ENCODE results near the gene APOC4. TPM values are rescaled to one million over a fixed set of nuclear protein-coding genes. Genes with fewer than 3 reads are reported as not detected.
"Not testable (repeated sequence)": the region's sequence is repeated elsewhere in the genome, so short reads cannot be mapped to it uniquely, and the experiment has no call there.

APOC4 gene
- total RNA-seq, 2 donors from 2014 or later: not detected

GRCh38 chr19:44949550-44949949, 7.5 kb downstream of the APOC4 start:
- no peak for DNase-seq (ENCODE audit: low spot score in 2 of 2)
- peaks cover 0 to 4% of the 10 kb centered on the region in 2 donors for H3K36me3 Mint-ChIP-seq
- H3K27ac Mint-ChIP-seq: no peak overlapping the region
- no peaks in the 10 kb centered on the region for H3K9me3 Mint-ChIP-seq
- ATAC-seq: no peak

- H3K9me3 Mint-ChIP-seq: no peaks in the 10 kb centered on the region
- ATAC-seq (peak in 1 of 2 donors; percentile 12), DNase-seq (ENCODE audit: low spot score in 2 of 2) (peak in 1 of 2 donors; percentile 72)
- peaks cover 4 to 7% of the 10 kb centered on the region in 2 donors for H3K36me3 Mint-ChIP-seq
- H3K27ac Mint-ChIP-seq: peak overlapping the region in 1 of 2 donors; percentile 15
Measured at GRCh38 chr19:44951179-44952159, 9.4 kb downstream of the APOC4 start.

GRCh38 chr19:44954278-44954648, 12.2 kb downstream of the APOC4 start:
- no peak for ATAC-seq
- no peaks in the 10 kb centered on the region for H3K9me3 Mint-ChIP-seq

GRCh38 chr19:44954649-44955504, 12.8 kb downstream of the APOC4 start, which contains the start of gene CLPTM1:
Gene CLPTM1, plus strand, starts transcription at chr19:44955380. Its CDS starts 16 bp downstream, at chr19:44955396.
- peak; percentile 97 for ATAC-seq
- Mint-ChIP-seq H3K36me3 (peaks cover 4 to 7% of the 10 kb centered on the region in 2 donors), H3K27ac (peak within 1 kb of the TSS; percentile 93 to 99), H3K9me3 (no peaks in the 10 kb centered on the region)
- peak; percentile 93 to 96 for DNase-seq (ENCODE audit: low spot score in 2 of 2)

More at GRCh38 chr19:44954278-44954648, 12.2 kb downstream of the APOC4 start:
- DNase-seq (ENCODE audit: low spot score in 2 of 2): no peak
- H3K27ac Mint-ChIP-seq: peak overlapping the region; percentile 93 to 99
- H3K36me3 Mint-ChIP-seq: peaks cover 4 to 7% of the 10 kb centered on the region in 2 donors

- ATAC-seq (peak in 1 of 2 donors; percentile 9), DNase-seq (ENCODE audit: low spot score in 2 of 2) (no peak)
- Mint-ChIP-seq H3K9me3 (no peaks in the 10 kb centered on the region), H3K27ac (peak overlapping the region; percentile 93 to 97), H3K36me3 (peaks cover 4 to 7% of the 10 kb centered on the region in 2 donors)
Measured at GRCh38 chr19:44955505-44956439, 13.7 kb downstream of the APOC4 start.

GRCh38 chr19:44957526-44957925, 15.5 kb downstream of the APOC4 start:
- no peak for DNase-seq (ENCODE audit: low spot score in 2 of 2)

GRCh38 chr19:44958090-44958489, 16.1 kb downstream of the APOC4 start:
- no peak for ATAC-seq

More at GRCh38 chr19:44957526-44957925, 15.5 kb downstream of the APOC4 start:
- no peak for ATAC-seq
- H3K36me3 Mint-ChIP-seq: peaks cover 4 to 7% of the 10 kb centered on the region in 2 donors
- H3K9me3 Mint-ChIP-seq: no peaks in the 10 kb centered on the region
- H3K27ac Mint-ChIP-seq: peak overlapping the region; percentile 79 to 93

GRCh38 chr19:44959691-44960090, 17.7 kb downstream of the APOC4 start:
- no peak for ATAC-seq
- peak overlapping the region; percentile 69 to 76 for H3K27ac Mint-ChIP-seq
- no peak for DNase-seq (ENCODE audit: low spot score in 2 of 2)
- H3K9me3 Mint-ChIP-seq: no peaks in the 10 kb centered on the region
- peaks cover 0 to 10% of the 10 kb centered on the region in 2 donors for H3K36me3 Mint-ChIP-seq

More at GRCh38 chr19:44958090-44958489, 16.1 kb downstream of the APOC4 start:
- Mint-ChIP-seq H3K36me3 (peaks cover 4 to 7% of the 10 kb centered on the region in 2 donors), H3K9me3 (no peaks in the 10 kb centered on the region), H3K27ac (no peak overlapping the region)
- DNase-seq (ENCODE audit: low spot score in 2 of 2): no peak

GRCh38 chr19:44960906-44961728, 19.1 kb downstream of the APOC4 start:
- no peaks in the 10 kb centered on the region for H3K9me3 Mint-ChIP-seq
- H3K27ac Mint-ChIP-seq: peak overlapping the region; percentile 76 to 80
- peaks cover 0 to 7% of the 10 kb centered on the region in 2 donors for H3K36me3 Mint-ChIP-seq
- ATAC-seq (no peak), DNase-seq (ENCODE audit: low spot score in 2 of 2) (no peak)

- Mint-ChIP-seq H3K27ac (peak overlapping the region; percentile 54 to 80), H3K36me3 (peaks cover 0 to 6% of the 10 kb centered on the region in 2 donors), H3K9me3 (no peaks in the 10 kb centered on the region)
- DNase-seq (ENCODE audit: low spot score in 2 of 2): no peak
- no peak for ATAC-seq
Measured at GRCh38 chr19:44961821-44962220, 19.8 kb downstream of the APOC4 start.

GRCh38 chr19:44968118-44968517, 26.1 kb downstream of the APOC4 start:
- no peaks in the 10 kb centered on the region for H3K9me3 Mint-ChIP-seq
- H3K36me3 Mint-ChIP-seq: peaks cover 0 to 6% of the 10 kb centered on the region in 2 donors
- DNase-seq (ENCODE audit: low spot score in 2 of 2): no peak
- no peak for ATAC-seq
- H3K27ac Mint-ChIP-seq: no peak overlapping the region

- ATAC-seq: no peak
- DNase-seq (ENCODE audit: low spot score in 2 of 2): no peak
- H3K36me3 Mint-ChIP-seq: peaks cover 0 to 6% of the 10 kb centered on the region in 2 donors
Measured at GRCh38 chr19:44968670-44969069, 26.6 kb downstream of the APOC4 start.

GRCh38 chr19:44969437-44969836, 27.4 kb downstream of the APOC4 start:
- no peak overlapping the region for H3K27ac Mint-ChIP-seq
- DNase-seq (ENCODE audit: low spot score in 2 of 2) (no peak), ATAC-seq (no peak)
- peaks cover 0 to 5% of the 10 kb centered on the region in 2 donors for H3K36me3 Mint-ChIP-seq
- no peaks in the 10 kb centered on the region for H3K9me3 Mint-ChIP-seq

More at GRCh38 chr19:44968670-44969069, 26.6 kb downstream of the APOC4 start:
- Mint-ChIP-seq H3K9me3 (no peaks in the 10 kb centered on the region), H3K27ac (no peak overlapping the region)

GRCh38 chr19:44971451-44971850, 29.4 kb downstream of the APOC4 start:
- not testable (repeated sequence) for H3K36me3 Mint-ChIP-seq; DNase-seq (ENCODE audit: low spot score in 2 of 2); ATAC-seq; H3K9me3 Mint-ChIP-seq; H3K27ac Mint-ChIP-seq

GRCh38 chr19:44972802-44973201, 30.8 kb downstream of the APOC4 start:
- Mint-ChIP-seq H3K36me3 (peaks cover 0 to 7% of the 10 kb centered on the region in 2 donors), H3K9me3 (no peaks in the 10 kb centered on the region), H3K27ac (peak overlapping the region in 1 of 2 donors; percentile 74)
- ATAC-seq (no peak), DNase-seq (ENCODE audit: low spot score in 2 of 2) (no peak)
